Calu3 (cell line): ENCODE measurements around the gene NOP10. TPM values are rescaled to one million over a fixed set of nuclear protein-coding genes. Genes with fewer than 3 reads are reported as not detected.

ENCODE experiments used
- BruUV-seq: library from RNA; stranded (reverse); fragments of 400-500 nt; replicated peaks from 2 replicates; lab custom pipeline; 2021; lab: Mats Ljungman, UMichigan
- CTCF ChIA-PET: fragments of 300-600 bp; sonication (Branson Sonifier 250); formaldehyde crosslinking; loops from one replicate; lab custom pipeline; 2022; ENCODE audit warnings: antibody characterized with exemption; lab: Charles Lee
- DNase-seq: peaks from one replicate; pipeline ENCODE4 v3.0.0; 2022
- H3K27ac Mint-ChIP-seq: one replicate; pipeline ENCODE4 v1.8.0; 2022; ENCODE audit warnings: mixed read lengths; ENCODE audit not compliant: unreplicated experiment
- H3K27me3 Mint-ChIP-seq: one replicate; pipeline ENCODE4 v1.8.0; 2022; ENCODE audit warnings: mixed read lengths; ENCODE audit not compliant: unreplicated experiment
- H3K36me3 Mint-ChIP-seq: one replicate; pipeline ENCODE4 v1.8.0; 2022; ENCODE audit warnings: mild to moderate bottlenecking, moderate library complexity, mixed read lengths; ENCODE audit not compliant: insufficient read depth, unreplicated experiment
- H3K4me1 Mint-ChIP-seq: one replicate; pipeline ENCODE4 v1.8.0; 2022; ENCODE audit warnings: mild to moderate bottlenecking, low read depth, mixed read lengths; ENCODE audit not compliant: unreplicated experiment
- H3K4me3 Mint-ChIP-seq: one replicate; pipeline ENCODE4 v1.8.0; 2022; ENCODE audit warnings: mild to moderate bottlenecking, low read depth, moderate library complexity, mixed read lengths; ENCODE audit not compliant: unreplicated experiment
- H3K9me3 Mint-ChIP-seq: one replicate; pipeline ENCODE4 v1.8.0; 2022; ENCODE audit warnings: low read depth, mixed read lengths; ENCODE audit not compliant: unreplicated experiment
- intact Hi-C: fragments of 100-400 bp; cut with micrococcal nuclease; formaldehyde crosslinking; loops from one replicate; pipeline ENCODE4 v1.10.0; 2022; ENCODE audit not compliant: unreplicated experiment
- total RNA-seq: library from RNA; stranded (reverse); gene quantifications from 2 replicates; pipeline ENCODE4 v1.2.3, GENCODE V29; 2022
- TF ChIP-seq, protein P1 (sequence below): fragments of 200-600 bp; IDR thresholded peaks from one replicate; pipeline ENCODE4 v1.8.0; 2022; ENCODE audit warnings: antibody characterized with exemption; ENCODE audit not compliant: unreplicated experiment

Gene NOP10
- total RNA-seq, 1 experiment from 2014 or later: 46.0 TPM

DNA sequence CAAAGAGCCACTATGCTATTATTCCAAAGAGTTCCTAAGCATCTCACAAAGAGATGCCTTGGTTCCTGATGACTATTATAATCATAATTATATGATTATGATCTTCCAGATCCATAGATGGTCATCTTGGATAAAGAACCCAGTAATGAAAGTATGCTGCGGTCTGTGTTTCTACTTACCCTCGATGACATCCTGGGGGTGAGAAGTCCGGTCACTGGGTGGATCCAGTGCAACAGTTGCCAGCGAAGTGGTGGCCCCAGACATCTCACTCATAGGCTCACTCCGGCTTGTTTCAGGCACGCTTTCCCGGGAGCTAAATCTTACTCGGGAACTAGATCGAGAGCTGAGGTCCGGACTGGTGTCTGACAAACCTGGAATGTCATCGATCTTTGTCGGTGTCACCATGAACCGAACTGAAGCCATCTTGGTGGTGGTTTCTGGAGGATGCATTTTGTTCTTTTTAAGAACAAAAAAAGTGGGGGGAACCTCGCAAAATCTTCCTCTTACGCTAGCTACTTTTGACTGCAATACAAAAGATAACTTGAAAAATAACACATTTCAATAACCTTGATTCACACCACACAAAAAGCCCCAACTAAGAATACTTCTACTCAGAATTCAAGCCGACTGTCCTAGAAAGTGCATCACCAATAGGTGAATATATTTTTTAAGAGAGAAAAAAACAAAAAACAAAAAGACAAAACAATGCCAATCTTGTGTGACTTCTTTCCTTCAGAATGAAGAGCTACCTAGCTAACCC, 6.5 kb downstream of the NOP10 start:
- Mint-ChIP-seq H3K27ac (no peak overlapping the region), H3K4me3 (peak overlapping the region; percentile 71), H3K27me3 (no peaks in the 10 kb centered on the region), H3K9me3 (no peaks in the 10 kb centered on the region), H3K36me3 (peaks cover 12% of the 10 kb centered on the region), H3K4me1 (peaks cover 7% of the 10 kb centered on the region)
- TF ChIP-seq, protein P1, sequence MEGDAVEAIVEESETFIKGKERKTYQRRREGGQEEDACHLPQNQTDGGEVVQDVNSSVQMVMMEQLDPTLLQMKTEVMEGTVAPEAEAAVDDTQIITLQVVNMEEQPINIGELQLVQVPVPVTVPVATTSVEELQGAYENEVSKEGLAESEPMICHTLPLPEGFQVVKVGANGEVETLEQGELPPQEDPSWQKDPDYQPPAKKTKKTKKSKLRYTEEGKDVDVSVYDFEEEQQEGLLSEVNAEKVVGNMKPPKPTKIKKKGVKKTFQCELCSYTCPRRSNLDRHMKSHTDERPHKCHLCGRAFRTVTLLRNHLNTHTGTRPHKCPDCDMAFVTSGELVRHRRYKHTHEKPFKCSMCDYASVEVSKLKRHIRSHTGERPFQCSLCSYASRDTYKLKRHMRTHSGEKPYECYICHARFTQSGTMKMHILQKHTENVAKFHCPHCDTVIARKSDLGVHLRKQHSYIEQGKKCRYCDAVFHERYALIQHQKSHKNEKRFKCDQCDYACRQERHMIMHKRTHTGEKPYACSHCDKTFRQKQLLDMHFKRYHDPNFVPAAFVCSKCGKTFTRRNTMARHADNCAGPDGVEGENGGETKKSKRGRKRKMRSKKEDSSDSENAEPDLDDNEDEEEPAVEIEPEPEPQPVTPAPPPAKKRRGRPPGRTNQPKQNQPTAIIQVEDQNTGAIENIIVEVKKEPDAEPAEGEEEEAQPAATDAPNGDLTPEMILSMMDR: no peak
- intact Hi-C loops: loop anchor here (10.0 kb wide), 1 partner anchor 112 kb away; the partner anchor contains the start of gene EMC4
- DNase-seq: no peak
- BruUV-seq: no TSS peak
- CTCF ChIA-PET: no interaction called here

DNA sequence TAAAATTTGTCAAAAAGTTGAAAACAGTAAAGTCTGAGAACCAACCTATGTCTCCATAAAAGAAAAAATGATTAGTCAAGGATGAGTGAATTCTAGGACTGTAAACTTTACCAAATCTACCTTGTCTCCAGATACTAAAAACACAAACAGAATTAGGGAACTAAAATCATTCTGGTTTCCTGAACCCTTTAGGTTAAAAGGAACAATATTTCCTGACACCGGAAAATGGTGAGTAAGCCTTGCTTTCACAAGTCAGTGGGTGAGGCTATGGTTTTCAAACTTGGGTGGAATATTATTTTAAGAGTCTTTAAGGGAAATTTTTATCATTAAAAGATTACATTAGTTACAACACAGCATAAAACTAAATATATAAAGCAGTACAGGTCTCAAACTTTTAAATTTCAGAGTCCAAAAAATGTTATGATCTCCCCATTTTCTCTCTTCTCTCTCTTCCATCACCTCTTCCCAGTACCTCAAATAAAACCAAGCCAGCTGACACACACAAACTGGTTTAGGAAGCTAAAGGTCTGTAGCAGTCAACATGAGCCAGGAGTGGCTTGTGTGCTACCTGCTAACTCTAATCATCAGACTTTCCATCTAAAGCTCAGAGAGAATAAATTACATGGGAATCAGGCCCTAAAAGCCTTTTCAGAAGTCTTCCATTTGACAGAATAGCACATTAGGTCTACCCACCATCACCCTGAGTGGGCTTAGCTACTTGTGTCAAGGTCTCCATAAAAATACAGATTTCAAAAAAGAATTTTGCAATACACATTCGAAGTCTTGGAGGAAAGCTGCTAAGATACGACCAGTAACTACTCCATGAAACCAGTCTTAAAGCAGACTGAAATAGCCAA, 7.5 kb downstream of the NOP10 start:
- H3K27me3 Mint-ChIP-seq: no peaks in the 10 kb centered on the region
- CTCF ChIA-PET: no interaction called here
- no peak overlapping the region for H3K4me3 Mint-ChIP-seq
- H3K9me3 Mint-ChIP-seq: no peaks in the 10 kb centered on the region
- peaks cover 7% of the 10 kb centered on the region for H3K4me1 Mint-ChIP-seq
- DNase-seq: no peak
- no TSS peak for BruUV-seq
- TF ChIP-seq, protein P1: no peak
- H3K36me3 Mint-ChIP-seq: peaks cover 12% of the 10 kb centered on the region
- H3K27ac Mint-ChIP-seq: no peak overlapping the region
- intact Hi-C loops: loop anchor here (10.0 kb wide), 1 partner anchor 111 kb away; the partner anchor contains the start of gene EMC4

DNA sequence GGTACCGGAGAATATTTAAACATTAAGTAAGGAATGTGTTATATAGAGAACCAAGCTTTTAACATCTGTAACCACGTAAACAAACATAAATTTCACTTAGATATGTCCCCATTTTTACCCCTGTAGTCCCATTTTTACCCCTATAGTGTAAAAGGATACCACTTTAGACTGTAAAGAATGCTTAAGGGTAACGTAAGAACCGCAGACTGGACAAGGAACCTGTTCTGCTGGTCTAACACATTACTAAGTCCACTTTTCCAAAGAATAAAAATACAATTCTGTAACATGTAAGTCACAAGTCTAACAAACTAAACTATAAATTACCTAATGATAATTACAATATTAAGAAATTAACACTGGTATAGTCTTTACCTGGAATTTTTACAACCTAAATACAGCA, 8.3 kb downstream of the NOP10 start:
- peaks cover 12% of the 10 kb centered on the region for H3K36me3 Mint-ChIP-seq
- no peak overlapping the region for H3K27ac Mint-ChIP-seq
- H3K4me3 Mint-ChIP-seq: no peak overlapping the region
- TF ChIP-seq, protein P1: no peak
- CTCF ChIA-PET: no interaction called here
- H3K27me3 Mint-ChIP-seq: no peaks in the 10 kb centered on the region
- BruUV-seq: no TSS peak
- no peak for DNase-seq
- H3K4me1 Mint-ChIP-seq: peaks cover 7% of the 10 kb centered on the region
- intact Hi-C loops: loop anchor here (10.0 kb wide), 1 partner anchor 110 kb away; the partner anchor contains the start of gene EMC4
- no peaks in the 10 kb centered on the region for H3K9me3 Mint-ChIP-seq

DNA sequence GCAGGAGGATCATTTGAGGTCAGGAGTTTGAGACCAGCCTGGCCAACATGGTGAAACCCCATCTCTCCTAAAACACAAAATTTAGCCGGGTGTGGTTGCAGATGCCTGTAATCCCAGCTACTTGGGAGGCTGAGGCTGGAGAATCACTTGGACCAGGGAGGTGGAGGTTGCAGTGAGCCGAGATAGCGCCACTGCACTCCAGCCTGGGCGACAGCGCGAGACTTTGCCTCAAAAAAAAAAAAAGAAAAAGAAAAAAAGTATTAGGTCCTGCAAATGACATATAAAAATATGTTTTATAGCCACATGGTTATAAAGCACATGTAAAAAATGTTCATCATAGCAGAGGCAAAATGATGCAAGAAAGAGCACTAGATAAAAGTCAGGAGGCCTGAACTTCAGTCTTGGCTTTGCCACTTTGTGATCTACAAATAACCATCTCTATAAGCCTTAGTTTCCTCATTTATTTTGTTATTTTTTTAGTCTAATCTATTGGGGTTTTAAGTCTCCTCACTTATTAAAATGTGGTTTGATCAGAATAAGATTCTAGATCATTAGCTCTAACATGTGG, 10.3 kb downstream of the NOP10 start:
- no TSS peak for BruUV-seq
- TF ChIP-seq, protein P1: no peak
- DNase-seq: no peak
- peaks cover 7% of the 10 kb centered on the region for H3K4me1 Mint-ChIP-seq
- peaks cover 11% of the 10 kb centered on the region for H3K36me3 Mint-ChIP-seq
- H3K4me3 Mint-ChIP-seq: no peak overlapping the region
- intact Hi-C loops: loop anchor here (10.0 kb wide), 1 partner anchor 108 kb away; the partner anchor contains the start of gene EMC4
- H3K9me3 Mint-ChIP-seq: no peaks in the 10 kb centered on the region
- H3K27ac Mint-ChIP-seq: no peak overlapping the region
- no peaks in the 10 kb centered on the region for H3K27me3 Mint-ChIP-seq
- CTCF ChIA-PET: no interaction called here
